BJ (cell line): ENCODE results near the gene FAM180A. TPM values are rescaled to one million over a fixed set of nuclear protein-coding genes. Genes with fewer than 3 reads are reported as not detected.

Source experiments
- CTCF ChIA-PET: fragments of 350-600 bp; formaldehyde crosslinking; extraction: SDS; loops from one replicate; lab custom pipeline; 2021; ENCODE audit warnings: antibody characterized with exemption, inconsistent platforms; lab: Yijun Ruan, JAX
- POLR2A ChIA-PET: fragments of 300-600 bp; sonication (Branson Sonifier 250); formaldehyde crosslinking; extraction: SDS; loops from one replicate; lab custom pipeline; 2021; ENCODE audit warnings: antibody characterized with exemption; lab: Charles Lee
- DNase-seq: peaks from one replicate; pipeline ENCODE4 v3.0.0-alpha.2; 2011; ENCODE audit warnings: low read depth
- H3K27me3 ChIP-seq: 2 replicates; pipeline ENCODE4 v1.6.0; 2011; ENCODE audit warnings: low read length; ENCODE audit not compliant: control insufficient read depth, insufficient read depth
- H3K36me3 ChIP-seq: 2 replicates; pipeline ENCODE4 v1.5.1; 2011; ENCODE audit warnings: low read length; ENCODE audit not compliant: control insufficient read depth, insufficient read depth
- H3K4me3 ChIP-seq: 2 replicates; pipeline ENCODE4 v1.5.1; 2011; ENCODE audit warnings: low read depth, mild to moderate bottlenecking, control low read depth, low read length
- CTCF ChIP-seq: IDR thresholded peaks from 2 replicates; pipeline ENCODE4 v1.5.1; 2011; ENCODE audit warnings: low read depth, mild to moderate bottlenecking, control low read depth, inconsistent platforms, low read length, moderate library complexity; ENCODE audit not compliant: insufficient read depth
- polyA plus RNA-seq: library from polyadenylated mRNA; depleted of rRNA; stranded (reverse); fragments of >200 nt; gene quantifications from 2 replicates; pipeline ENCODE4 v1.2.3, GENCODE V29; 2011

FAM180A gene
- polyA plus RNA-seq, 1 experiment = 2.1 TPM

DNA sequence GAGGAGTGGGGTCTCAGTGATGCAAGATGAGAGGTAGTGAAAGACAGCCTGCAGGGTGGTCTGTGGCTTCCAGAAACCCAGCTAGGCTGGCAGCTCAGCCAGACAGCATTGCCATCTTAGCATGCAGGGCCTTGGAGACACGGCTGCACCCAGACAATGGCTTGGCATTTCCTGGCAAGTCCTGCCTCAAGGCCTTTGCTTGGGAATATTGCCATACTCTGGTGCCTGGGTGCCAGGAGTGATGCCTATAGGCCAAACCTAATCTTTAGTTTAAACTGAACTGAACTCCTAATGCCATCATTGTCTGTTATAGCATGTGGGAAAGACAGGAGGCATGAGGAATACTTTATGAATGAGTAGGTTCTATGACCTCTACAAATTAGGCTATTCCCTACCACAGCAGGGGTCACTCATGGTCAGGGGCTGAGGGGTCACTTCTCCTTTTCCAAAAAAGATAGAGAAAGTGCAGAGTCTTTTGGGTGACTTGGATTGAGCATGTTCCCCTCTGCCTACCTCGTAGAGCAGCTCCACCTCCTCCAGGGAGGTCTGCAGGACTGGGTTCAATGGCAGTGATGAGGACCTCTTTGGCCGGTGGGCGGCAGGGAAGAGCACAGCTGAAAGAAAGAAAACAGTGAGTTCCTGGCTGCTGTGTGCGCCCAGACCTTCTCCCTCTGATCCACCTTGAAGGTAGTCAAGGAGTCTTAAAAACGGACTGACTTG lies 11.9 kb downstream of the FAM180A start:
- no peak for TF ChIP-seq CTCF
- no peak for DNase-seq
- Histone ChIP-seq H3K27me3 (no peaks in the 10 kb centered on the region), H3K4me3 (no peak overlapping the region), H3K36me3 (no peaks in the 10 kb centered on the region)
- ChIA-PET CTCF (interaction anchor here (0.6 to 3.1 kb wide), 4 partner anchors 8 to 64 kb away, joined by 3 to 14 read pairs (median 4); no protein-coding TSS in a partner anchor), POLR2A (no interaction called here)

DNA sequence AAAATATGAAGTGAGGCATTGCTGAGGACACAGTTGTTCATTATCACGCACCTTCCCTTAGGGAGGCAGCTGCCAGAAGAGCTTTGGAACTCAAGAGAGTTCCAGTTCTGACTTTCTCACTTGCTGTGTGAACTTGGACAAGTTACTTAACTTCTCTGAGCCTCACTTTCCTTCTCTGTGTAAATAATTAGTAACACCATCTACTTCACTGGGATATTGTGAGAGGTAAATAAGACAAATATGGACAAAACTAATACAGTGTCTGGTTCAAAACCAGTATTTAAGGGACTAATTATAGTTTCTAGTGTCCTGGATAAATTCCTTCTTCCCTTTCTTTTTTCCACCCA lies 14.3 kb downstream of the FAM180A start:
- TF ChIP-seq CTCF = no peak
- H3K4me3 ChIP-seq = no peak overlapping the region
- H3K27me3 ChIP-seq = no peaks in the 10 kb centered on the region
- CTCF ChIA-PET = interaction anchor here (3.1 kb wide), 1 partner anchor 10 kb away, joined by 14 read pairs; no protein-coding TSS in a partner anchor
- DNase-seq = no peak
- H3K36me3 ChIP-seq = no peaks in the 10 kb centered on the region
- POLR2A ChIA-PET = no interaction called here

- DNase-seq = no peak
- CTCF ChIA-PET = interaction anchor here (1.6 to 3.1 kb wide), 2 partner anchors 11 to 67 kb away, joined by 3 to 14 read pairs; no protein-coding TSS in a partner anchor
- Histone ChIP-seq H3K27me3 (no peaks in the 10 kb centered on the region), H3K36me3 (no peaks in the 10 kb centered on the region), H3K4me3 (no peak overlapping the region)
- POLR2A ChIA-PET = no interaction called here
- no peak for TF ChIP-seq CTCF
Measured at GRCh38 chr7:135733603-135734342, 14.8 kb downstream of the FAM180A start.

GRCh38 chr7:135731131-135731530 lies 17.5 kb downstream of the FAM180A start:
- H3K36me3 ChIP-seq = no peaks in the 10 kb centered on the region
- no peak for DNase-seq
- no peaks in the 10 kb centered on the region for H3K27me3 ChIP-seq
- ChIA-PET CTCF (interaction anchor here (1.1 to 2.6 kb wide), 2 partner anchors 21 to 58 kb away, joined by 3 to 6 read pairs; no protein-coding TSS in a partner anchor), POLR2A (no interaction called here)
- H3K4me3 ChIP-seq = no peak overlapping the region
- TF ChIP-seq CTCF = no peak

DNA sequence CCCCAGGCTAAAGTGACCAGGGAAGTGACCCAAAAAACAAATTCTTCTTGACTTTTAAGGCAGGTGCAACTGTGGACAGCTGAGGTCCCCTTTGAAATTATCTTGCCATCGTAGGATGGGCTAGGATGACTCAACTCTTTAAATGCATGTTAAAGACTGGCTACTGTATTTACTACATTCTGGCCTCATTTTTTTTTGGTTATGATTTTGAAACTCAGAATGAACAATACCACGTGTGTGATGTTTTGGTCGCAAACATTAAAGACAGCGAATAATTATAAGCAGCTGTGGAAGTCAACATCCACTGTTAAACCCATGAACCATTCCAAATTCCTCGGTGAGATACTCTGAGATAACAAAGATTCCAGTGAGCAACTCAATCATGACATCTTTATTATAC lies 19.4 kb downstream of the FAM180A start:
- ChIA-PET POLR2A (no interaction called here), CTCF (no interaction called here)
- no peak for TF ChIP-seq CTCF
- H3K4me3 ChIP-seq = no peak overlapping the region
- no peaks in the 10 kb centered on the region for H3K27me3 ChIP-seq
- peak; percentile 30 for DNase-seq
- H3K36me3 ChIP-seq = no peaks in the 10 kb centered on the region
